ENCODE data around the gene GGCX. TPM values are rescaled to one million over a fixed set of nuclear protein-coding genes. Genes with fewer than 3 reads are reported as not detected.

GGCX gene
- total and polyA plus RNA-seq, 2 of the 13 experiments (the other 11 are each of a cell fraction or from before 2014, with no cell fraction given), result 72.5 to 103 TPM

- peak; percentile 24; the same call in 1 of the 2 replicates for TF ChIP-seq STAG1 (CRISPR knock-in tag; IDR thresholded peaks at IDR 0.05)
- peak; percentile 44; the same call in 1 of the 2 replicates for TF ChIP-seq ZNF572 (CRISPR knock-in tag; IDR thresholded peaks at IDR 0.05)
- TF ChIP-seq SRY (CRISPR knock-in tag; IDR thresholded peaks at IDR 0.05), result peak; percentile 51; the same call in 1 of the 2 replicates
- peak; percentile 55 for TF ChIP-seq HIC2 (CRISPR knock-in tag; IDR thresholded peaks at IDR 0.05; ENCODE audit: low read depth)
- no peak for TF ChIP-seq ZNF142 (CRISPR knock-in tag; IDR thresholded peaks at IDR 0.05)
- TF ChIP-seq FOXK1 (CRISPR knock-in tag; IDR thresholded peaks at IDR 0.05; ENCODE audit: borderline replicate concordance, low read depth), result peak; percentile 94
- TF ChIP-seq CHCHD3 (CRISPR knock-in tag; IDR thresholded peaks at IDR 0.05), result no peak
- peak; percentile 71; the same call in 1 of the 2 replicates for TF ChIP-seq AFF4 (CRISPR knock-in tag; IDR thresholded peaks at IDR 0.05)
- peak; percentile 63 for TF ChIP-seq MXD3 (CRISPR knock-in tag; IDR thresholded peaks at IDR 0.05)
- TF ChIP-seq TFDP1 (CRISPR knock-in tag; IDR thresholded peaks at IDR 0.05; ENCODE audit: borderline replicate concordance), result peak; percentile 82; the same call in 1 of the 2 replicates
- TF ChIP-seq MXI1 (IDR thresholded peaks at IDR 0.05; ENCODE audit: borderline replicate concordance, low read depth, low read length), result peak; percentile 89; the same call in 2 of the 3 replicates
- TF ChIP-seq ZNF616 (CRISPR knock-in tag; IDR thresholded peaks at IDR 0.05; ENCODE audit: low read depth), result no peak
- peak; percentile 71; the same call in 1 of the 2 replicates for TF ChIP-seq RXRA (CRISPR knock-in tag; IDR thresholded peaks at IDR 0.05)
Observed at GRCh38 chr2:85561280-85562212, at the start of gene GGCX (continued).

Data from HepG2 (cell line).